Eye (tissue), 1 donor: ENCODE results near the gene MCOLN2.
A peak's percentile ranks its signal among the peaks of the same experiment; 100 is the strongest.
"Not testable (repeated sequence)": the region's sequence is repeated elsewhere in the genome, so short reads cannot be mapped to it uniquely, and the experiment has no call there.

ENCODE experiments used
- DNase-seq: peaks from one replicate; pipeline ENCODE4 v3.0.0-alpha.2; 2015

The MCOLN2 gene

DNA sequence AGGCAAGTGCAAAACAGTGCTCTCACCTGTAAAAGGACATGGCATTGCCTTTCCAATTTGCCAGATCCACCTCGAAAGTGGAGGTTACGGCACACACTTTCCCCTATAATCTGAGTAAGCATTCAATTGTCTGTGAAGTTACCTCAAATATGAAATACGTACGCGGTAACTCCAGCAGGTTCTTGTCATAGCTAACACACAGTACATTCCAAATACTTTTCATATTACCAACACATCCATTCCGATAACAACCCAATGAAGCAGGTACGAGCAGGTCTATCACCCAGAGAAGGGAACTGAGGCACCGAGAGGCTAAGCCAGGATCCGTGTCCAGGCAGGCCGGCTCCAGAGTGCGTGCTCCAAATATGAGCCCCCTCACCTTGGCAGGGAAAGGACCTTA lies 57.2 kb downstream of the MCOLN2 start:
- no peak for DNase-seq

DNA sequence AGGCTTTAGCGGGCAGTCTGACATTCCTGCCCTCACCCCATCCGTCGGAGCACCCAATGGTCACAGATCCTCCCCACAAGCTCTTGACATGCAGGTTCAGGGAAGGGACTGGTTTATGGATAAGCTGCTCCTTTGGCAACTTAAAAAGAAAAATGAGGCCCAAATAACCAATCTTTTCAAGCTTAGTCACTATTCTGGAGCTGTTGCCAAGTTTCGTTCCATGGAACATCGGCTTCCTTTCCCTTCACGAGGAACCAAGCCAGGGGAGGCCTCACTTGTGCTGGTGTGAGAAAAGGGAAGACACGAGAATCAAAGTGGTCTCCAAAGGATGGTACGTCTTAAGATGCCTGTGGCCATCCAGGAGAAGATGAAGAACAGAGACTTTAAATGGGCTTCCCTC lies 57.8 kb downstream of the MCOLN2 start:
- no peak for DNase-seq

DNA sequence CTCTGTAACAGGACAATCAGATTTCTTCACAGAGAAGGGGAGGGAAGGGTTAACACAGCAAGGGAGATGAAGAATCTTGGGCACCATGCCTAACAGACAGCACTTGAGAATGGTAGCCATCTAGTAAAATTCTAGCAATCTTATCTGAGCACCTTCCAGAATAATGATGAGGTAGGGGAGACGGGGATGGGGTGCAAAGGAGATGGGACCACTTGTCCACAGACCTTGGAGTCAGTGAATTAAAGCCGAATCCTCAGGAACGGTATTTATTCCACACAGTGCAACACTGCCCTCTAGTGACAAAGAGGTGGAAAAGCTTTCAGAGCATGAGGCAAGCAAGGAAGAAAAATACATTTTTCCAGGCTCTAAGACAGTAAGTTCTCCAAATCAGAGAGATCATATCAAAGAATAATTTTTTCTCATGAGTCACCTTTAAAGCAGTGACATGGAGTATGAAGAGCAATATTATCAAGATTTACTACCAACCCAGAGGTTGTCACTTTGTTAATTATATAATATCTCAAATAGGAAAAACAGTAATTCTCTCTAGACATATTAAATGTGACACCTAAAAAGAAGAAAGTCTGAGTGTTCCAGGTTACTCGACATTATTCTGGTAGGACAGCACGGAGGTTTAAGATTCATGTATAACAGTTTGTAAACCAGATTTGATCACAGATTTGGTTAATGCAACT lies 60.6 kb downstream of the MCOLN2 start:
- DNase-seq = peak; percentile 91

DNA sequence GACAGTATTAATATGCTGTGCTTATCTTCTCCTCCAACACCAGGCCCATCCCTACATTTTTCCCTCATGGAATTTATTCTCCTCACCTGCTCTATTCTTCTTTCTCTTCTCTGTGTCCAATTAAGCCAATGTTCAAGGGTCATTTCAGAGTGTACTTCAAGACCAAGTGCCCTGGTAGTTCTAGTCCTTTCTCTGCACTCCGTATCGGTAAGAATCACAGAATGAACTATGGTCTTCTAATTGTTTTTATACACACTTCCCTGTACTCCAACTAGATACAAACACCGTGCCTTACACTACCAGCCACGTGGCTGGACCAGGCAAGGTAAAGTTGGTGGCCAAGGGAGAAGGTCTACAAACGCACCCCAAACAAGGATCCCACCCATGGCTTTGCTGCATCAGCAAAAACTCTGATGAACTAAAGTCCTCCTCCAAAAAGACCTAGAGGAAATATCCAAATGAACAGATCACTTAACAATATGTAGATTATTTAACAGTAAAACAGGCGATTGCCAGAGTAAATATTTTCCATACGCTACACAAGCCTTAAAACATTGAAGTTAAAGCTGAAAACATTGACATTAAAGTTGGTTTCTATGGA lies 63.8 kb downstream of the MCOLN2 start:
- no peak for DNase-seq

DNA sequence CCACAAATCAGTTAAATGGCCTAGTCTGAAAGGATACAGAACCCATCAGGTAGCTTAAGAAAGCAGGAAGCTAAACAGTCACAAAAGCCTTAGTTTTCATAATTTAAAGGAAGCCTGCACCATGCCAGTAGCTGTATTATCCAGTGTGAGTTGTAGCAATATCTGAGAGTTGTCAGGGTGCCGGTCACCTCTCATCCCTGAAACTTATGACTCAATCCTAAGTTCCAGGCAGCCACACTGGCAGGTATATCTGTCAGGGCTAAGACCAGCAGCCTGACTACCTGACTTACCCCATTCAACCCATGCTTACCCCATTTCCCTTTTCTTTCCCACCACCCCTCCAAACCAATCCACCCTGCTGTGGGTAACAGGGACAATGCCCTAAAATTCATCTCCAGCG lies 66.1 kb downstream of the MCOLN2 start:
- DNase-seq = no peak

DNA sequence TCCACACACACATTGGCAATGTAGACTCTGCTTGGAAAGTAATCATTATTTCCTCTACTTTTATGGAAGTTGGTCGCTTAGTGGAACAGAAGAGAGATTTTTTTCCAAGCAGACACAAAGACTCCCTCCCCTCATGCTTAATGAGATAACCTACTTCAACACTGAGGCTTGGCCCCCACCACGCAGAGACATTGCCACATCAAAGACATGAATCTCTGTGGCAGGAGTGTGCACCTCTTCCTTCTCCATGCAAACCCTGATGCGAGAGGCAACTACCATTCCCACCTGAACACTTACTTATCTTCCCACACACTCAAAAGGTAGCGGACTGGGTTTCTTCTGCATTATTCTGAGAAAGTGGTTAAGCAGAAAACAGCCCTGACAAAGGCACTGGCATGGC lies 66.6 kb downstream of the MCOLN2 start:
- DNase-seq = no peak

DNA sequence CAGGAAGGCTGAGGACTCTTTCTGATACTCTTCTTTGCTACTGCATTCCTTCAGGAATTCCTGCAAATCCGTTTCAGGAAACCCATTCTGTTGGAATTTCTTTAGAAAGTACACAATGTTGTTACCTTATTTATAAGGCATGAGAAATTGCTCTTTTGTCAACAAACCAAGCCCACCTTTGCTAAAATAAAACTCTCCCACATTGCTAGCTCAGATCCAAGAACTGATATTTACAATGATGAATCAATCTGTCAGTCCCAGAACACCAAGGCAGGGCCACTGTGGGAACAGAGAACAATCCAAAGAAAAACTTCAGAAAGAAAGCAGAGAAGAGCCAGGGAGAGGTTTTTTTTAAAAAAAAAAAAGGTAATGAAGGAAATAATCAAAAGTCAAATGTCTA lies 67.3 kb downstream of the MCOLN2 start:
- no peak for DNase-seq

DNA sequence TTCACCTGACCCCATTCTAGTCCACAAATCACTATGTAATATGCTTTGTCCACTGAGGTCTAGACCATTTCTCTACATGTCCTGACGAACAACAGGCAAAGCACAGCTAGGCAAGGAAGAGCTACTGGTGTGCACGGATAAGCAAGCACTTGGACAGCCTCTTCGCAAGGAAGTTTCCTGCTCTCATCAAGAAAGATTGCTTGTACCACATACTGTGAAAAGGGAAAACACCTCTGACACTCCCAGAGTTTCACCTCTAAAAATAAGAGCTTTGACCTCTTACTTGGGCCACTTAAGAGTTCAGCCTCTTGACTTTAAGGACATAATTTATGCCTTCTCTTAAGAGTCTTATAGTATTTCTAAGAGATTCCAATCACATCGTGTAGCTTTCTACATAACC lies 67.9 kb downstream of the MCOLN2 start:
- no peak for DNase-seq

DNA sequence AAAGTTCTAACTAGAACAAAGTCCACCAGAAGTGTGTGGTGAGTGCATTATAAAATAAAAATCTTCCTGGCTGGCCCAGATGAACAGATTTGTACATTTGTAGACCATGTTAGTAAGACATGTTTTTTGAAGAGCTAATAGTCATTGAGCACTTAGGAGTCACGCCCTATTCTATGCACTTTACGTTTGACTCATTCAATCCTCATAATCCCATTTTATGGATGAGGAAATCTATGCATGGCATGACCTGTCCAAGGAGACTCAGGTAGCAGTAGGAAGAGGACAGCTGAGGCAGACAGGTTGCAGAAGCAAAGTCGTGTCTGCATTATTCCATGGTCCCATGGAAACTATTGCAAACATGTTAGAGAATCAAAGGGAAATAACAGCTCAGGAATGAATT lies 73.6 kb downstream of the MCOLN2 start:
- no peak for DNase-seq

DNA sequence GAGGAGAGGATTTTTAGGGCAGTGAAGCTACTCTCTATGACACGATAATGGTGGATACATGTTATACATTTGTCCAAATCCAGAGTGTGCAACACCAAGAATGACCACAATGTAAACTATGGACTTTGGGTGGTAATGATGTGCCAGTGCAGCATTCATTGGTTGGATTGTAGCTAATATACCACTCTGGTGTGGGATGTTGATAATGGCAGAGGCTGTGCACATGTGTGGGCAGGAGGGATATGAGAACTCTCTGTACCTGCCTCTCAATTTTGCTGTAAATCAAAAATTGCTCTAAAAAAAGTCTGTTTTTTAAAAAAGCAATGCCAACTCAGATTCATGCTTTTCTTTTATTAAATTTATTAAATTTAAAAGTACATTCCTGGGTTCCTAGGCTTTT lies 76.8 kb downstream of the MCOLN2 start:
- DNase-seq = no peak

DNA sequence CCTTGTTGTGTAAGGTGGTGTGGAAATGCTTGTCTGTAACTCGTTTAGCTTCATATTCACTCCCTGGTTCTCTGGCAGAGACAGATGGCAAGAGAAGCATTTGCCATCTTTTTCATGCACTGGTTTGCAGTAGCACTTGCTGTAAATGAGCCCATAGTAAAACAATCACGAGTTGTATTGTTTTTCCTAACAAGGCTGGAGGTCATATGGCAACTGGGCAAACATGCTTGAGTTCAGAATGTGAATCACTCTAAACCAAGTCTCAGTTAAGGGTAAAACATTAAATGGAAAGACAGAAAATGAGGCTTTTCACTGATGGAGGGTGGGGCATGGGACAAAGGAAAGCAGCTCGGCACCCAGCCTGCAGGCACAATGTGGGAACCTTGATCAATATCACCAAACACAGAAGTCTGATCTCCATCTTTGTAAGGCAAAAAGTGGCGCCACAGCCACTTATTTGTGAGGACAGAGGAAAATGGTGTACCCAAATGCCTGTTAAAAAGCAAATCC lies 77.4 kb downstream of the MCOLN2 start:
- no peak for DNase-seq

DNA sequence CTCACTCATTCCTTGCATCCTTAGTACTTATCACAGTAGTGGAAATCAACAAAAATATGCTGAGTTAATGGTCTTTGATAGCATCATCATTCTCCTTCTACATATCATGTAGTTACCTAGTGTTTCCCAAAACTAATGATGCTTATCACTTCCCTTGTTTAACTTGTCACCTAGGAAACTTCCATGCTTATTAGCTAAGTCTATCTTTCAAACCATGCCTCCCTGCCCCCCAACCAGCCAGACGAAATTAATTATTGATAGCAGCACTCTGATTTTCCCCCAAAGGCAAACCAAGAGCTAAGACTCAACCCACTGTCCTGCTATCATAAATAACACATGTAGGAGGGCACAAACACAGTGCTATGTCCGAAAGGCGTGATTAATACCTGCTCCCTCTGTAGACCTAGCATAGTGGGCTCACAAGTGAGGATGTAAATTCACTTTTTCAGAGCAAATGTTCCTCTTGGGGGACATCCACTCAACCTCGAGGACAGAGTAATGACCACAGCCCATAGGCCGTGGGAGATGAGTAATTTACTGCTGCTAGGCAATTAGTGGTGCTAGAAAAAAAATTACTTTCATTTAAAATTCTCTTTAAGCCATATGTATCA lies 78.1 kb downstream of the MCOLN2 start:
- peak; percentile 38 for DNase-seq

DNA sequence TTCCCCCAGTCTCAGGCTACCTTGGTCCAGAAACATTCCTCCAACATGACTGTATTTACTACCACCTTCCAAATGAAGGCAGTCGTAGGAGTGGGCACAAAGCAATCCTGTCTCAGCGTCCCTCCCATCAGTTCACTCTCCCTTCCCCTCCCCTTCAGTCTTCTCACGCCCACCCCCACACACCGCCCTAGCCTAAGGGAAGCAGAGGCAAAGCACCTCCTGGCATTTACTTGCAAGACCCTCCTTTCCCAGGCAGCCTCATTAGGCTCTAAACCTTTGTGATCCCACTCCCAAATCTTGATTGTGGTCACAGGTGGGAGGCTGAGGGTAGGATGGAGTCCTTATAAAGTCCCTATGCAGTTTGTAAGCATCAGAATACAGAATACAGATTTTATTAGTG lies 80.0 kb downstream of the MCOLN2 start:
- no peak for DNase-seq

DNA sequence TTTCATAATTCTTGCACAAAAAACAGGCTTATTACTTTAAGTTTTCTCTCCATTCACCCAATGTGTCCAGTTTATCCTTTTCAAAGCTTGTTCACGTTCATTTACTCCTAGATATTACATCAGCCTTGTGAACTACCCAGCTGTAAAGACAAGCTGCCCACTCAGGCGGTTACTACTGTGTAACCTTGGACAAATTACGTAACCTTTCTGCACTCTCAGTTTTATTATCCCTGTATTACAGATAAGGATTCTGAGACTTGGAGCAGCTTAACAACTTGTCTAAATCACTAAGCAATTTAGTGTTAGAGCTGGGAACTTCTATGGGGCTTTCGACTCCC lies 83.4 kb downstream of the MCOLN2 start:
- peak; percentile 62 for DNase-seq

DNA sequence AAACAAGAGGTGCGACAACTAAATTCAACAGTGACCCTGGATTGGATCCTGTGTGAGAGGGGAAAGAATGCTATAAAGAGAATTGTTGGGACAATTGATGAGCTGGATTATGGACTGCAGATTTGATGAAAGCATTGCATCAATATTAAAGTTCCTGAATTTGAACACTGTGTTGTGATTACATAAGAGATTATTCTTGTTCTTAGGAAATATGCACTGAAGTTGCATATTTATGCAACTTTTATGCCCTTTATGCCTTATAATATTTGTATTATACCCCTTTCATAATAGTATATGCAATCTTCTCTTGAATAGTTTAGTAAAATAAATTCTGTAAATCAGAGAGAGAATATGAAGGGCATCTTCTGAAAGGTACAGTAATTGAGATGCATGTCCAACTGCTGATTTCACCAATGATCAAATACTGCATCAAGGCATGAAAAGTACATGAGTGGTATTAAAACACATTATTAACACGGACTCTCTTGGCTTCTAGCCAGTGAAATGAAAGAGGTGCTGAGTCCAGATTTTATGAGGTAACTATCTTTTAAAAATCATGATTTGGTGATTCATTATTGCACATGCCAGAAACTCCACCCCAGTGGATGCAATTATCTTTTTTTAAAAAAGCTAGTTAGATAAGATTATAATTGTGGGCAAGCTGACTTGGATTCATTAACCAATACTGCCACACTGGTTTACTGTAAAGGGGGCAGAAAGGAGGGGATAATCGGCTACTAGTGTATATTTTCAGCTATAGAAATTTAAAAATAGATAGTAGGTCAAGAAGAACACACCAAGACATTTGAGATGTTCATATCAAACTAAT lies 84.0 kb downstream of the MCOLN2 start:
- DNase-seq = peak; percentile 15

DNA sequence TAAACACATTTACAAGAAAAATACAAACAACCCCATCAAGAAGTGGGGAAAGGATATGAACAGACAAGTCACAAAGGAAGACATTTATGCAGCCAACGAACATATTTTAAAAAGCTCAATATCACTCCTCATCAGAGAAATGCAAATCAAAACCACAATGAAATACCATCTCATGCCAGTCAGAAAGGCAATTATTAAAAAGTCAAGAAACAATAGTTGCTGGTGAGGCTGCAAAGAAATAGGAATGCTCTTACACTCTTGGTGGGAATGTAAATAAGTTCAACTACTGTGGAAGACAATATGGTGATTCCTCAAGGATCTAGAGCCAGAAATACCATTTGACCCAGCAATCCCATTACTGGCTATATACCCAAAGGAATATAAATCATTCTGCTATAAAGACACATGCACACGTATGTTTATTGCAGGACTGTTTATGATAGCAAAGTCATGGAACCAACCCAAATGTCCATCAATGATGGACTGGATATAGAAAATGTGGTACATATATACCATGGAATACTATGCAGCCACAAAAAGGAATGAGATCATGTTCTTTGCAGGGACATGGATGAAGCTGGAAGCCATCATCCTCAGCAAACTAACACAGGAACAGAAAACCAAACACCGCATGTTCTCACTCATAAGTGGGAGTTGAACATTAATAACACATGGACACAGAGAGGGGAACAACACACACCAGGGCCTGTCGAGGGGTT lies 88.0 kb downstream of the MCOLN2 start:
- DNase-seq = not testable (repeated sequence)

DNA sequence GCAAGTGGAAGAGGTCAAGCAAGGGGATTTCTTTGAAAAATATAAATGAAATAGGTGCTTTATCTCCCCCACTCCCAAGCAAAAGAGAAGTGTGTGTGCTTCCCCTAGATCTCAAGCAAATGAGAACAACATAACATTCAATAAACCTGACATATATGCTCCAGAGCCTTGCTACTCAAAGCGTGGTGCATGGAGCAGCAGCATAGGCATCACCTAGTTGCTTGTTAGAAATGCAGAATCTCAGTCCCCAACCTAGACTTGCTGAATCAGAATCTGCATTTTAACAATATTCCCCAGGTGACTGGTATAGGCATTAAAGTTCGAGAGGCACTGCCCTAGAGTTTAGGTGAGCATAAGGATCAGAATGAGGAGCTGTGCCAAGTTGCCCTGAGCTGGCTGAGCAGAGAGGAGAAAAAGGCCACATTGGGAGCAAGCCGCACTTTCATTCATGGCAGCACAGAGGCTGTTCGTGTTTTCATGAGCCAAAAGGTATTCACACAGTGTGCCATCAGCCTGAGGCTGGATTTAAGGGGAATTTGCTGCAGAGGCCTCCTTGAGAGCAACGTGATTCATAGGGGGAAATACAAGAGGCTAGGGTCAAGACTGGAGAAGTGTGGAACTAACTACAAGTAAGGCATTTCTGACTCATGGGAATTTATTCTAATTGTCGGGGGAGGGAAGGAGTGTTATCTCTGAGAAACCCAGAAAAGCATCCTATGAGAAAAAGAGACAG lies 89.7 kb downstream of the MCOLN2 start:
- DNase-seq = no peak

DNA sequence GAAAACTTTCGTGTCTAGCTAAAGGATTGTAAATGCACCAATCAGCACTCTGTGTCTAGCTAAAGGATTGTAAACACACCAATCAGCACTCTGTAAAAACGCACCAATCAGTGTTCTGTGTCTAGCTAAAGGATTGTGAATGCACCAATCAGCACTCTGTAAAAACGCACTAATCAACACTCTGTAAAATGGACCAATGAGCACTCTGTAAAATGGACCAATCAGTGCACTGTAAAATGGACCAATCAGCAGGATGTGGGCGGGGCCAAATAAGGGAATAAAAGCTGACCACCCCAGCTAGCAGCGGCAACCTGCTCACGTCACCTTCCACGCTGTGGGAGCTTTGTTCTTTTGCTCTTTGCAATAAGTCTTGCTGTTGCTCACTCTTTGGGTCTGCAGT lies 94.2 kb downstream of the MCOLN2 start:
- not testable (repeated sequence) for DNase-seq

DNA sequence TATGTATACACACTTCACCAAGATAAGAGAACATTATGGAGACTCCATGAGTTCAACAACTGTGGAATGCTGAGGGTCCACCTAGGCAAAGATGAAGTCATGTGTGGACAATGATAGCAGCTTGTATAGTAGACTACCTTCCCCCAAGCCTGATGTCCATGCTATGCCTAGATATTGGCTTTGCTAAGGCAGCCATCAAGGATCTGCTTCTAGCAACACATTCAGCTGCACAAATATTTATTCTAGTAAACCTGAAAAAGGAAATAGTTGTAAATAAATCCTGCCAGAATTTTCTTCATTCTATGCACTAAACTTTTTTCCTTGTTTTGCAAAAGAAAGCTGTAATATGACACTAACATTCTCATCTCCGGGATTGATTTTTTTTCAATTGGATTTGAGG lies 96.9 kb downstream of the MCOLN2 start:
- no peak for DNase-seq

DNA sequence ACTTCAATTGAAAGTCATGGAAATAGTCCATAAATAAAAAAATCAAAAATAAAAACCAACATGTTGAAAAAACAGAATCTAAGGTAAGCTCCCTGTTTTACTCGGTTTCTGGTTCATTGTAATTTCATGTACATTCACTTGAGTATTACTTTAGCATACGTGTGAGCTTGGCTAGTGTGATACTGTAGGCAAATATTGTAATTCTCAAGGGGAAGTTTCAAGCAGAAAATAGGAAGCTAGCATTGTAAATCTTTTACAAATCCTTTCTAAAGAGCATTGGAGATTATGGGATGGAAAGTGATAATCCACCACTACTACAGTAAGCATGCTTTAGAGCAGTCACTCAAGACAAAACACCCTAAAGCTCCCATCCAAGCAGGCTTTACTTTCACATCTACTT lies 100.6 kb downstream of the MCOLN2 start:
- DNase-seq = no peak

DNA sequence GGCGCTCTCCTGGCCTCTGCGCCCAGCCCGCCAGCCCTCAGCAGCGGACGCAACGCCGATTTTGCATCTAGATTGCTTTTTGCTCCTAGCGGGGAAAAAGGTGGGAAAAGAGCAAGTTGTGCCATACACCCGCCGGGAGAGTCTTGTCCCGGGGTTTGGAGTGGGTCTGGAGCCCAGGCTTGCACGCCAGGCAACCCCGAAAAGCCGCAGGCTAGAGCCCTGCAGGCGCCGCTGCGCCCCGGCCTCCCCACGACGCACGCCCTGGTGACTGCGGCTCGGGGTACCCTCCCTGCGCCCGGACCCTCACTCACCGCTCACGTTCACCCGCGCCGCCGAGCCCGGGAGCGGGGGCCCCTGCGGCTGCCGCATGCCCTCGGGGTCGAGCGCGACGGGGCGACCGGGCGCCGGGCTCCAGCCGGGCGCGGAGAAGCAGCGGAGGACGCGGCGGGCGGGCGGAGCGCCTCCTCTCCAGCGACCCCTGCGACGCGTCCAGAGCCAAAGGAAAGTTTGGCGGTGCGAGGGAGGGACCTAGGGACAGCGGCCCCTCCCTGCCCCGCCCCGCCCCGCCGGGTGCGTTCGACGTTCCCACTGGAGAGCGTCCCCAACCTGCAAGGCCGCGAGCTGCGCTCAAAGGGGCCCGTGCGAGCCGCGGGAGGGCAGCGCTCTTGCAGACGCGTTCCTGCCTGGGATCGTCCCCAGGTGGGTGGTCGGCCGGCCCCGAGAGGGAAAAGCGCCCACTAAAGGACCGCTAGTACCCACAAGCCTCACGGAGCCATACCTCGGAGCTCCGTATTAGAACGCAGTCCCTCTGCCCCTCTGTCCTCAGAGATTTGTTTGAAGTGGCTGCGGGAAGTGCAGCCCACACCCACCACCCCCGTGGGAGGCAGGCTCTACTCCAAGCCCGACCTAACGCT lies 104.0 kb downstream of the MCOLN2 start, which contains the start of gene LPAR3:
LPAR3 (minus strand) TSS at position 502 of the 914 bp plus-strand sequence. CDS start 27,086 bp downstream, outside the sequence.
- DNase-seq = peak; percentile 73
